GM19438 (cell line): ENCODE data around the gene ST14.
"Not testable (repeated sequence)": the region's sequence is repeated elsewhere in the genome, so short reads cannot be mapped to it uniquely, and the experiment has no call there.

Experiments
- ATAC-seq: cut with Tn5 transposase; IDR thresholded peaks from one replicate; pipeline ENCODE4 v1.9.1; 2021; ENCODE audit warnings: low read depth; ENCODE audit not compliant: unreplicated experiment

The ST14 gene

DNA sequence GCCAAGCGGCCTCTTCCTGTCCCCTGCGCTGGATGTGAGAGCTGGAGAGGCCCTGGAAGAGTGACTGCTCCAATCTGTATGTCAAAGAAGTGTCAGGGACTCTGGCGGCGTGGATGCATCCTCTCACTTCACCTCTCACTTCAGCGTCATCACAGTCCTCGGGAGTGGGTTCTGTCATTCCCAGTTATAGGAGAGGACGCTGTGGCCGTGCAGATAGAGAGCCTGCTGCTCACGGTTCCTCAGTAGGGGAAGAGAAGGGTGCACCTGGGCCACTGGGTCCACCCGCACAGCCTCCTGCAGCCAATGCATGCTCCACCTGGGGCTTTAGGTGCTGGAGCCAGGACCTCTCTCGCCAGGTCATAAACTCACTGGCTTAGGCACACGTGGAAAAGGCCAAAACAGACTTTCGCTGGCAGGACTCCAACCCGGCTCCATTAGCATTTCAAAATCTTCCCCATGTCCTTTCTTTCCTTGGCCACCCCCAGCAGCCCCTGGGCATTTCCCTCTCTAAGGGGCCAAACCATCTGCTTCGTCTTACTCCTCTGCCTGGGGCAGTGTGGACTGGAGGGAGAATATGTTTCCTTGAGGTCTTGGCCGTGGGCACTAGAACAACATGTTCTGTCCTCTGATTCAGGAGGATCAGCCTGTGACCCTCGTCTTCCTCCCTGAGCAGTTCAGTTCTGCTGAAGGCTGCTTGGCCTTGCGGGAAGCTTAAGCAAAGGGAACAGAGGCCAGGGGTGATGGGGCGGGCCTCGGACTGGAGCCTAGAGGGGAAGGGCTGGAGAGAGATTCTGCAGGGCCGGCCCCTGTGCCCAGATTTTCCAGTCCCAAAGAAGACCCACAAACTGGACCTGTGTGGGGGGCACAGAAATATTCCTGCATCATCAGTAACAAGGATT is 57.8 kb downstream of the ST14 start:
- ATAC-seq = no peak

DNA sequence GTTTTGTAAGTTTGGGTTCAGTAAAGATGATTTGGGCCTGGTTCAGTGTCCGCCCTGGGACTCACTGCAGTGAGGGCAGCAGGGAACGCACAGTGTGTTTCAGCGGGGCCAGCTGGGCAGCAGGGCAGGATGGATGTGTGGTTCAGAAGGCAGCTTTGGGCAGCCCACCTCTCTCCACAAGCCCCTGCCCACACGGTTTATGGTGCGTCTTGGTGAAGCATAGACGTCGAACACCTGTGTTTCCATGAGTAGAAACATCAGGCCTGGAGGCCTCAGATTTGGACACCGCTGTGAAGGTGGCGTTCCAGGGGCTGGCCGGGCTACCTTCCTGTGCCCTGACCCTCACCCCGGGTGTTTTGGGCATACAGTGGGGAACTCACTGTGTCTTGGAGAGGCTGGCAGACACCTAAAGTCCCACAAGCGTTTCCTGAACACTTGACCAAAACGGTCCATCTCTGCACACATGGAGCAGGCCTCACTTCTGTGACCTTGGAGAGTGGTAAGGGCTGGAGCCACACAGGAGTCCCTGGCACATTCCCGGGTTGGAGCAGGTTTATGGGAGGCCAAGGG is 59.0 kb downstream of the ST14 start:
- ATAC-seq = no peak

DNA sequence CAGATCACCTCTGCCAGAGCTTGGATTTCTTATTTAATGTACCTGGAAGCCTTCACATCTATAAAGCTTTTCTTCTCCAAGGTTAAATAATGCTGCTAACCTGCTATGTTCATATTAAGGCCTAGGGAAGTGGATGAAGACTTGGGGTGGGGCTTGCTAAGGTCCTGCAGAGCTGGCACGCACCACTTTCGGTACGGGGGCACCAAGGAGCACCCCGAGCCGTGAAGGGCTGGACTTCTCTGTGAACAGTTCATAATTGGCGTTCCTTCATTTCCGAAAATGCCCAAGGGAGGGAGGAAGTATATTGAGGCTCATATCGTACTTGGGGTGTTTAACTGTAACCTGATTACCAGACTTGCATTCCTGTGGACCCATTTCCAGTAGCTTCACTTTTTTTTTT is 59.6 kb downstream of the ST14 start:
- no peak for ATAC-seq

DNA sequence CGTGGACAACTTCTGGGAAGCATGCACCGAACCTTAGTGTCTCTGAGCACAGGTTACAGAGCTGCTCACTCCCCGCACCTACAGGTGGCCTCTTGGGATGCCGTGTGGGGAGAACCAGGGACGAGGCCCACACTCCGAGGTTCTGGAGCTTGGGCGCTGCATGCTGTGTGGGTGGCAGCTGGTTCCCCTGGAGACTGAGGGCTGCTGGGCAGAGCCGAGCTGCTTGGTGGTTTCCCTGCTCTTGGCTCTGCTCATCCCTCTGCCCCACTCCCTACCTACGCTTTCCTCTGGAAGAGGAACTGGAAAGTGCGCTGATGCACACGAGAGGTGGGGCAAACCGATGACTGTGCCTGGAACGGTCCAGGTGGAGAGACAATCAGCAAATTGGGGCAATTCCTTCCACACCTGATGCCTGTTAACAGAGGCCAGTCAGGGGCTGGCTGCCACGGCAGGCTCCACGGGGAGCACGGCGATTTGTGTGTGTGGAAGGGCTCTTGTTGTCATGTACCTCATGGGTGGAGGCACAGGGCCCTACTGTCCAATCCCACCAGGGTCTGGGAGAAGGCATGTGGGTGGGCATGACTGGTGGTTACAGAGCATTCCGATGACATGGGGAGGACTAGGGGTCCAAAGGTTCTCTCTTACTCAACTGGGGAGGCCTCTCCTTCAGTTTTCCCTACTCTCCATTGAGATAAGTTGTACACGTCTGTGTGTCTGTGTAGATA is 60.9 kb downstream of the ST14 start:
- ATAC-seq = no peak

DNA sequence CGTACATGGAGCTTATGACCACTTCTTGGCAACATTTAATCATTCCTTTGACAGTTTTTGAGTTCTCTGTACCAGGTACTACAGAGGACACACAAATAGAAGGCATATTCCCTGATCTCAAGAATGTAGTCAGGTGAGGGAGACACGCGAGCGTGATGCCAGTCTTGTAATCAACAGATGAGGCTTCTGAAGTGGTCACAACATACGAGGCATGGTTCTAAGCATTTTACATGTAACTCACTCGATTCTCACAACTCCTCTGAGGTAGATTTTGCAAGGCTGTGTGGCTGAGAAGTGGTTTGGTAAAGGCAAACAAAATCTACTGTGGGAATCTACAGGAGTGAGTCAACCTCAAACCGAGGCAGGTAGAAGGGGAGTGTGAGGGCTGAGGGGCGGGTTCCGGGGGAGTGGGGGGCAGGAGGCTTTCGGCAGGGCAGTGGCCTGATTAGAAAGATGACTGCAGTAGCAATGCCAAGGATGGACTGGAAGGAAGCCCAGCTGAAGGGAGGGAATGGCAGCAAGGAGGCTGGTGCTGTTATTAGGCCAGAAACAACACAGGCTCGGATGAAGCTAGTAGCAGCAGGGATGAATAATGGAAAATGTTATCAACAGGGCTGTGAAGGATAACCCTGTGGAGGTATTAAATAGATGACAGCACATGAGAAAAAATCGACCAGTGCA is 63.8 kb downstream of the ST14 start:
- no peak for ATAC-seq

DNA sequence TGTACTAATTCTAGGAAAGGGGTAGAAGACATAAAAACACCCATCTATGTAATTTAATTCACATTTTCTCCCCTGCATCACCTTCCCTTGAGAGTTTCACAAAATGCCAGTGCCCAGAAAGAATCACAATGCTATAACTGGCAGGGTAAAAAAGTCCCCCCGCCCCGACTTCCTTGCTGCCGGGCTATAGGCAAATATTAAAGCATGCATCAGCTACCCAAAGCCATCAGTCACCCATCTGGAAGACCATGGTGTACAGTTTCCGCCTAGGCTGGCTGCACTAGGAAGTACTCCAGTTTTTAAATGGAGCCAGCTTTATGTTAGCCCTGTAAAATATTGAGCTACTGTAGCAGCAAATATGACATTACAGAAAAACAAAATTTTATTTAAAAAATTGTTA is 67.8 kb downstream of the ST14 start:
- no peak for ATAC-seq

DNA sequence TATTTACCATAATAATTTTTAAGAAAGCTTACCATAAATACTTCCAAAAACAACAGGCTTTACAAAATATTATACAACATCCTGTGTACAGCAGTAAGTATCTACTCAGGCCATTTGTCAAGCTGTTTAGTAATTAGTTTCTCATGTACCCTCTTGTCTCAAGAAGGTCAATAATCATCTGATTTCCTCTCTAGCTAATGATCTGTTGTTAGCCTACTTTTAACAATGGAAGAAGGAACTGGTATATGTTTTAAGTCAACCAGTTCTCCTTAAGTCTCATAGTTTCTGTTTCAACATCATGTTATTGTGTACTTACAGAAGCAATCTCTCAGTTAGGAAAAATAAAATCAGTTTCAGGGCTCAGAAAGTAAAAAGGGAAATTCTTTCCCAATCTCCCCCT is 73.9 kb downstream of the ST14 start:
- not testable (repeated sequence) for ATAC-seq

DNA sequence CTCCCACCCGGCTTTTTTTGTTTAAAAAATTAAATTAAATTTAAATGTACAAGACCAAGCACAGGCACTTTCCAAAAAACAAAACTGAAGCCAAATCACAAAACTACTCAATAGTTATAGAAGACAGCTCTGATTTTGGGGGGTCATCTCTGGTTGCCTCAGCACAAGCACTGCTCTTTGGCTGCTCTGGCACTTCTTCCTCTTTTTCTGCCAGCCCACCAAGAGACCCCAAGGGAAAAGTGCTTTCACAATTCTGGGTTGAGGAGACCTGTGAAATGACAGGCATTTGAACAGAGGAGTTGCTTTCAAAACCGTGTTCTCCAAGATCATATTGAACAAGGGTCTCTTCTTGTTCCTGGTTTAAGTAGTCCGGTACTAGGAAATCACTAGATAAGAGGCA is 74.3 kb downstream of the ST14 start:
- ATAC-seq = not testable (repeated sequence)

DNA sequence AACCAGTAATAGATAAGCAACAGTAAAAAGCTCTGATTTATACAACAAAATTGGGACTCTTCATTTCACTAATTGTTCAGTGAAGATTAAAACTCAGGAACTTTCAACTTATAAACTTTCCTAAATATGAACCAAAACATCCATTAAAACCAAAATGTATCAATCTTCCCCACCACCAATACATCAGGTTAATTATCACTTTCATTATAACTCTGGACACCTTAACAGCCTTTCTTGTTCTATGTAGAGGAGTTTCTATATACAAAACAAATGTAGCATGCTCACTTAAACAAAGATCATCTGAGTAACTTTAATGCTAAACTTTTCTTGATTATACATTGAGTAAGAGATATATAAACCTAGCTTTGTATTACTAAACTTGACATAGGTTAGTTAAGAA is 74.7 kb downstream of the ST14 start:
- no peak for ATAC-seq

DNA sequence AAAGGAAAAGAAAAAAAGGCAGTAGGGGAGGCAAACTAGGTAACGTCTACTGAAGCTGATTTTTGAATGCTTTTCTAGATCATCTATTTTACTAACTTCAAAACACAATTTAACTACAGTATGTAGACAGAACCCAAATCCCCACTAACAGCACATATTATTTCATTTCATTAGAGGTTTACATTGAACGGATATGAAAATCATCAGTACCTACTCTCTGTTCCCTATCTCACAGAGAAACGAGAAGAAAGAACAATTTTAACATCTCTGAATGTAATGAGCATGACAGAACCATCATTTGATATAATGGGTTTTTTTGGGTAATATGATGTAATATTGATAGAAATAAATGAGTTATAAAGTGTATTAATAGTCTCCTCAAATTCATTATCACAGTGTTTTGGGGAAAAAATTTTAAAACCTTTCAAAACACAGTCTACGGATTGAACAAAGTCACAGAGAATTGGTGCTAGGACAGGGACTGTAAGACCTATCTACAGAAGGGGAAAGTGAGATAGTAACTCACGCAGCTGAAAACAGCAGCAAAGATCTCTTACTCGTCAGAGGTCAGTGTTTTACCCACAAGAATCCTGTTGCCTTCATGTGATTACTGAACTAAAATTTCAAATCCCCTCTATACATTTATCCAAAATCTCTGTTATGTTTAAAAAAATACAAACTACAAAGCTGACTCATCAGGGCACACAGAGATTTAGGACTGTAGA is 77.9 kb downstream of the ST14 start:
- ATAC-seq = no peak

DNA sequence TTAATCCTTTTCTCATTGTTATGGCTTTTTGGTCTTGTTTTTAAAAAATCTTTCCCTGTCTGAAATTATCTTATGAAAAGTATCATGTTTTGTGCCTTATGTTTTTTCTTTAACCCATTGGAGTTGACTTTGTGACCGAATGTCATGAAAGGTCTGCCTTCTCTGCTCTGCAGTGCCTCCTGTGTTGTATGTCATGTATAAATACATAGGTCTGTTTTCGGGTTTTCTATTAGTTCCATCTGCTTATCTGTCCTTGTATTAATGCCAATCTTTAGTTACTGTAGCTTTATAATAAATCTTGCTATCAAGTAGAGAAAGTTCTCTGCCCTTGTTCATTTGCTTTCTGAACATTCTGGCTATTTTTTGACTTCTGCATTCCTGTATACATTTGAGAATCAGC is 82.1 kb downstream of the ST14 start:
- ATAC-seq = no peak

DNA sequence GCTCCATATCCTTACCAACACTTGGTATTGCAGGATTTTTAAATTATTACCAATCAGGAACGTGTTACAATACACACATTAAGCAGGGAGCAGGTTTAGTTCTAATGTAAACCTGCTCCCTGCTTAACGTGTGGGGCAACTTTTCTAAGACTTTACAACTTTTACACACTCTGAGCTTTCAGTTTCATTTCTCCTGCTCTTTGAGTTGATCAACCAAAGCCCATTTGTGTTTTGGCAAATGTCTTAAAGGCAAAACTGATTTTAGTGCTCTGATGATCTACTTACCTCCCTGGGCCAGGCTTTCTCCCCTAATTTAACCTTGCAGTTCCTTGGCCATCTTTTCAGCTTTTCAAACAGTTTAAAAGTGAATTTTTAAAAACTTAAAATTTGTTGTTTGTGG is 84.2 kb downstream of the ST14 start:
- peak; percentile 87 for ATAC-seq

DNA sequence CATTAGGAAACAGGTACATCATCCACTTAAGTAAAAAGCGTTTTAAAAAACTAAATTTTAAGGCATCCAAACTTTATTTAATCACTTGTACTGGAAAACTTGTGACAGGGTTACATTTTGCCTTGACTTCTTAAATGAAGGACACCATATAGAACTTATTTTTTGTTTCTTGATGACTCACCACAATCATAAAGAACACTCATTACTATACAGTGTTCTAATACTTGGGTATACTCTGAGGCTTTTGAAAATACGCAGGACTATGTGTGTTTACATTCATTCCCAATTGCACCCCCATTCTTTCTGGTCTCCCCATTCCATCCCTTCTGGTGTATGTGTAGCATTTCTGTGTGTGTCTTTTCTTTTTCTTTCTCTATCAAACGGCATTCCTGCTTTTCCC is 85.3 kb downstream of the ST14 start:
- ATAC-seq = no peak

DNA sequence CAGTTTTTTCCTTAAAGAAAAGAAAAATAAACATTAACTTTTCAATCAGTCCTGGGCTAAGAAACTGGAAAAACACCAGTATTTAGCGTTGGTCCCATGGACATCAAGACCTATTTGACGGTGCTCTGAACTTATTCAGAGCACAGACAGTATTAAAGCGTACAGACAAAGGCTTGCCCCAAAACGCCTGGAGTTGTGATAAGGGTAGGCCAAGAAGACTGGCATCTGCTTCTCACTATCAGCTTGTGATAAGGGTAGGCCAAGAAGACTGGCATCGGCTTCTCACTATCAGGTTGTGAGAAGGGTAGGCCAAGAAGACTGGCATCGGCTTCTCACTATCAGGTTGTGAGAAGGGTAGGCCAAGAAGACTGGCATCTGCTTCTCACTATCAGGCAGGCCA is 85.8 kb downstream of the ST14 start:
- not testable (repeated sequence) for ATAC-seq

DNA sequence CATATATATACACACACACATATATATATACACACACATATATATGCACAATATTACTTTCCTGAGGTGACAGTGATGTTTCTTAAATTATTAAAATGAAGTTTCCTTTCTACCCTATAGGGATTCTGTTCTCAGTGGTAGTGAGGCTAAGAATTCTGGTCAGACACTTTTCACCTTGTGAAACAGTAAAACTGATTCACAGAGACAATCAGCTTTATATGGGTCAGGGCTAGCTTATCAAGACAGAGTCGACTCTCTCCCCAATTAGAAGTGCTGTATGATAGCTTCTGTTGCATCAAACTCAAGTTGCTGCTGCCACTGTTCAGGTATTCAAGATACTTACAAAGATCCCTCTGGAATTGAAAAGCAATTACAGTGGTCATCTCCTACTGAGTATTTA is 86.7 kb downstream of the ST14 start:
- no peak for ATAC-seq

DNA sequence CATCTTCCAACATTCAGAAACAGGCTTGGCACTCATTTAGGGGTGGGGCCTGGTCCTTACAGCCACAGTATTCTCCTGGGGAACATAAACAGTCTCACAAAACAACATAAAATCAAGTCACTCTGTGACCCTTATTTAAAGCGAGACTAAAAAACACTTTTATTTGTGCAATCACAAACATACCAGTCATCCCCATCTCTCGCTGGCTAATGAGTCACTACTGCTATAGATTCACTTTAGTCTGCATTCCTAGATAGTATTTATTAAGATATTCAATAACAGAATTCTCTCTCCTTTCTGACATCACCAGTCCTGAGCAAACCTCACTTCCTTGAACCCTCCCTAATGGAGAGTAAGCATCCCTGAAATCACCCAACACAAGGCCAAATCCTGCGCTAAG is 87.2 kb downstream of the ST14 start:
- ATAC-seq = no peak

DNA sequence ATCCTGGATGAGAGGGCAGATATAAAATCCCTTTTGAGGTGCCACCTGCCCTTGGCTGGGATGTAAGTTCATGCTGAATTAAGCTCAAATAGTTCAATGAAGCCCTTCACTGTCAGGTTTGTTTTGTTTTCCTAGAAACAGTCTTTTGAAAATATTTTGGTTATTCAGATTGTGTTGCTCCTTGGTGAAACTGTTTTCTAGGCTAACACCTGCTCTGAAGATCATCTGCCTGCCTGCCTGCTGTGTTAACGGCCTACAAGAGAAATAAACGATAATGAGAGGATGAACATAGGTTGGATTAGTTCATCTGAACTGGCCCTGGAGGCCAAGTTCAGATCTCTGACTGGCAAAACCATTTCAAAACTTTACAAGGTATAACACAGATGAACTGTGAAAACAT is 87.7 kb downstream of the ST14 start:
- no peak for ATAC-seq

DNA sequence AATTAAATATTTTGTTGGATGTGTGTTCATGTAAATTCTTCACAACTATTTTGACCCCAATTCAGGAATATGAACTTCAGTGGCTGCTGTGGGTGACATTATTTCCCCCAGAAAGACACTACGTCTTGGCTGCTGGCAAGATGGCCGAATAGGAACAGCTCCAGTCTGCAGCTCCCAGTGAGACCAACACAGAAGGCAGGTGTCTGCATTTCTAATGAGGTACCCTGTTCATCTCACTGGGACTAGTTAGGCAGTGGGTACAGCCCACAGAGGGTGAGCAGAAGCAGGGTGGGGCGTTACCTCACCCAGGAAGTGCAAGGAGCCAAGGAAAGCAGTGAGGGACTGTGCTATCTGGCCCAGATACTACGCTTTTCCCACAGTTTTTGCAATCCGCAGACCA is 89.8 kb downstream of the ST14 start:
- no peak for ATAC-seq

DNA sequence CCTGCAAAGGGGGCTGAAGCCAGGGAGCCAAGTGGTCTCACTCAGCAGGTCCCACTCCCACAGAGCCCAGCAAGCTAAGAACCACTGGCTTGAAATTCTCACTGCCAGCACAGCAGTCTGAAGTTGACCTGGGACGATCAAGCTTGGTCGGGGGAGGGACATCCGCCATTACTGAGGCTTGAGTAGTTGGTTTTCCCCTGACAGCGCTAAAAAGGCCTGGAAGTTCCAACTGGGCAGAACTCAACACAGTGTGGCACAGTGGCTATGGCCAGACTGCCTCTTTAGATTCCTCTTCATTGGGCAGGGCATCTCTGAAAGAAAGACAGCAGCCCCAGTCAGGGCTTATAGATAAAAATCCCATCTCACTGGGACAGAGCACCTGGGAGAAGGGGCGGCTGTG is 90.3 kb downstream of the ST14 start:
- ATAC-seq = not testable (repeated sequence)

DNA sequence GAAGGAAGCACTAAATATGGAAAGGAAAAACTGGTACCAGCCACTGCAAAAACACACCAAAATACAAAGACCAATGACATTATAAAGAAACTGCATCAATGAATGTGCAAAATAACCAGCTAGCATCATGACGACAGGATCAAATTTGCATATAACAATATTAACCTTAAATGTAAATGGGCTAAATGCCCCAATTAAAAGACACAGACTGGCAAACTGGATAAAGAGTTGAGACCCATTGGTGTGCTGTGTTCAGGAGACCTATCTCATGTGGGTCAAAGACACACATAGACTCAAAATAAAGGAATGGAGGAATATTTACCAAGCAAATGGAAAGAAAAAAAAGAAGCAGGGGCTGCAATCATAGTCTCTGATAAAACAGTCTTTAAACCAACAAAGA is 92.2 kb downstream of the ST14 start:
- ATAC-seq = not testable (repeated sequence)
